ENCODE data around the gene CDC14A.

- TF ChIP-seq EZH2 (IDR thresholded peaks at IDR 0.05; ENCODE audit: borderline replicate concordance): no peak
- TF ChIP-seq, protein P1, sequence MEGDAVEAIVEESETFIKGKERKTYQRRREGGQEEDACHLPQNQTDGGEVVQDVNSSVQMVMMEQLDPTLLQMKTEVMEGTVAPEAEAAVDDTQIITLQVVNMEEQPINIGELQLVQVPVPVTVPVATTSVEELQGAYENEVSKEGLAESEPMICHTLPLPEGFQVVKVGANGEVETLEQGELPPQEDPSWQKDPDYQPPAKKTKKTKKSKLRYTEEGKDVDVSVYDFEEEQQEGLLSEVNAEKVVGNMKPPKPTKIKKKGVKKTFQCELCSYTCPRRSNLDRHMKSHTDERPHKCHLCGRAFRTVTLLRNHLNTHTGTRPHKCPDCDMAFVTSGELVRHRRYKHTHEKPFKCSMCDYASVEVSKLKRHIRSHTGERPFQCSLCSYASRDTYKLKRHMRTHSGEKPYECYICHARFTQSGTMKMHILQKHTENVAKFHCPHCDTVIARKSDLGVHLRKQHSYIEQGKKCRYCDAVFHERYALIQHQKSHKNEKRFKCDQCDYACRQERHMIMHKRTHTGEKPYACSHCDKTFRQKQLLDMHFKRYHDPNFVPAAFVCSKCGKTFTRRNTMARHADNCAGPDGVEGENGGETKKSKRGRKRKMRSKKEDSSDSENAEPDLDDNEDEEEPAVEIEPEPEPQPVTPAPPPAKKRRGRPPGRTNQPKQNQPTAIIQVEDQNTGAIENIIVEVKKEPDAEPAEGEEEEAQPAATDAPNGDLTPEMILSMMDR (IDR thresholded peaks at IDR 0.05; ENCODE audit: poor library complexity): no peak
- TF ChIP-seq EZH2phosphoT487 (IDR thresholded peaks at IDR 0.05; ENCODE audit: low read depth, severe bottlenecking, unreplicated experiment): no peak
Measured at GRCh38 chr1:100523038-100523652, 170.8 kb downstream of the CDC14A start.

All from hepatocyte (in vitro differentiated cells).